CD14-positive monocyte (primary cell): ENCODE data around the gene ACRV1. TPM values are rescaled to one million over a fixed set of nuclear protein-coding genes. Genes with fewer than 3 reads are reported as not detected.

Experiments
- DNase-seq, 3 donors: peaks; one replicate each; pipeline ENCODE4 v3.0.0-alpha.2; 2011 to 2022
- H2AFZ ChIP-seq: 2 replicates; pipeline ENCODE4 v1.6.0; 2012; ENCODE audit warnings: mild to moderate bottlenecking, low read depth, low read length, inconsistent platforms; ENCODE audit not compliant: insufficient read depth, poor library complexity, severe bottlenecking
- H3K27ac ChIP-seq, 2 donors: 1 replicate in 1 of 2; 2 replicates in 1 of 2; pipeline ENCODE4 v1.5.1; 2012 to 2013; ENCODE audit warnings: low read length in 2 of 2, control low read depth in 1 of 2, inconsistent platforms in 1 of 2, low read depth in 1 of 2, mild to moderate bottlenecking in 1 of 2
- H3K27me3 ChIP-seq, 2 donors: one replicate each; pipeline versions ENCODE4 v1.6.0 to v1.6.1; 2011 to 2013; ENCODE audit warnings: low read length in 2 of 2; ENCODE audit not compliant: control insufficient read depth in 2 of 2, insufficient read depth in 2 of 2
- H3K36me3 ChIP-seq, 2 donors: replicated peaks in 1 of 2; 1 replicate in 1 of 2; 2 replicates in 1 of 2; pipeline versions ENCODE4 v1.5.1 to v1.6.1; 2012 to 2013; ENCODE audit warnings: low read length in 2 of 2, control low read depth in 1 of 2, inconsistent platforms in 1 of 2, mild to moderate bottlenecking in 1 of 2; ENCODE audit not compliant: insufficient read depth in 2 of 2, control insufficient read depth in 1 of 2
- H3K4me1 ChIP-seq, 2 donors: 1 replicate in 1 of 2; 2 replicates in 1 of 2; pipeline versions ENCODE4 v1.5.1 to v1.6.1; 2012 to 2013; ENCODE audit warnings: low read length in 2 of 2, control low read depth in 1 of 2, inconsistent platforms in 1 of 2, mild to moderate bottlenecking in 1 of 2, moderate library complexity in 1 of 2; ENCODE audit not compliant: insufficient read depth in 2 of 2, control insufficient read depth in 1 of 2
- H3K4me2 ChIP-seq: replicated peaks from 2 replicates; pipeline ENCODE3; 2012; ENCODE audit warnings: low read length, moderate library complexity, mild to moderate bottlenecking; ENCODE audit not compliant: poor library complexity, severe bottlenecking; ENCODE audit errors: extremely low read depth
- H3K4me3 ChIP-seq, 3 experiments: fragments of 200-600 bp in 1 of 3; sonication (generic) in 1 of 3; replicated peaks in 1 of 3; 1 replicate in 2 of 3; 2 replicates in 1 of 3; pipeline ENCODE4 v1.5.1; 2011 to 2013; ENCODE audit warnings: low read length in 3 of 3, mild to moderate bottlenecking in 3 of 3, control low read depth in 2 of 3, low read depth in 2 of 3, inconsistent platforms in 1 of 3, moderate library complexity in 1 of 3
- H3K79me2 ChIP-seq: 2 replicates; pipeline ENCODE4 v1.6.0; 2012; ENCODE audit warnings: mild to moderate bottlenecking, control low read depth, inconsistent platforms, low read length, moderate library complexity; ENCODE audit not compliant: insufficient read depth
- H3K9ac ChIP-seq: 2 replicates; pipeline ENCODE4 v1.6.0; 2017; ENCODE audit warnings: low read length, mild to moderate bottlenecking; ENCODE audit not compliant: insufficient read depth, poor library complexity, severe bottlenecking
- H3K9me3 ChIP-seq, 2 donors: replicated peaks in 1 of 2; 1 replicate in 1 of 2; 2 replicates in 1 of 2; pipeline versions ENCODE4 v1.5.1 to v1.6.1; 2012 to 2013; ENCODE audit warnings: low read length in 2 of 2, control low read depth in 1 of 2; ENCODE audit not compliant: control insufficient read depth in 1 of 2, insufficient read depth in 1 of 2
- H4K20me1 ChIP-seq: 2 replicates; pipeline ENCODE4 v1.6.0; 2012; ENCODE audit warnings: mild to moderate bottlenecking, low read length, control low read depth, moderate library complexity; ENCODE audit not compliant: insufficient read depth
- H3K27ac Mint-ChIP-seq, 7 donors: one replicate each; pipeline ENCODE4 v1.8.0; 2020; ENCODE audit warnings: mild to moderate bottlenecking in 7 of 7, mixed read lengths in 7 of 7, moderate library complexity in 6 of 7, inconsistent platforms in 2 of 7
- H3K27me3 Mint-ChIP-seq, 3 donors: one replicate each; pipeline ENCODE4 v1.8.0; 2021 to 2022; ENCODE audit warnings: low read depth in 3 of 3, mild to moderate bottlenecking in 3 of 3, mixed read lengths in 3 of 3, moderate library complexity in 3 of 3, inconsistent platforms in 1 of 3
- H3K36me3 Mint-ChIP-seq, 2 donors: one replicate each; pipeline ENCODE4 v1.8.0; 2020; ENCODE audit warnings: mixed read lengths in 2 of 2, inconsistent platforms in 1 of 2, mild to moderate bottlenecking in 1 of 2
- H3K4me1 Mint-ChIP-seq: one replicate; pipeline ENCODE4 v1.8.0; 2020; ENCODE audit warnings: mild to moderate bottlenecking, mixed read lengths
- H3K4me3 Mint-ChIP-seq, 2 donors: one replicate each; pipeline ENCODE4 v1.8.0; 2020; ENCODE audit warnings: mild to moderate bottlenecking in 2 of 2, mixed read lengths in 2 of 2, moderate library complexity in 1 of 2
- H3K9me3 Mint-ChIP-seq, 7 donors: one replicate each; pipeline ENCODE4 v1.8.0; 2020 to 2022; ENCODE audit warnings: mixed read lengths in 7 of 7, mild to moderate bottlenecking in 6 of 7, moderate library complexity in 6 of 7, inconsistent platforms in 2 of 7
- CTCF ChIP-seq: fragments of 200-600 bp; IDR thresholded peaks from one replicate; pipeline ENCODE4 v1.8.0; 2022; ENCODE audit warnings: antibody characterized with exemption, mild to moderate bottlenecking
- WGBS: methylation state at CpG from one replicate; pipeline ENCODE4 v1.1.5; 2013; ENCODE audit warnings: missing lambda C conversion rate; ENCODE audit not compliant: insufficient coverage; 5-methylcytosine and 5-hydroxymethylcytosine counted together
- intact Hi-C, 2 donors: fragments of 100-400 bp; cut with micrococcal nuclease; formaldehyde crosslinking; loops; one replicate each; pipeline versions ENCODE4 v1.15.0 to v1.15.1; 2023
- polyA plus RNA-seq, 3 donors: library from polyadenylated mRNA; depleted of rRNA in 1 of 3; unstranded in 2 of 3; stranded (reverse) in 1 of 3; fragments of 300-500 nt in 2 of 3; fragments of >200 nt in 1 of 3; fragmentation: Illumina TruSeq in 2 of 3; gene quantifications; 1 replicate in 2 of 3; 2 replicates in 1 of 3; pipeline ENCODE4 v1.2.3, GENCODE V29; 2012 to 2021

The ACRV1 gene
- polyA plus RNA-seq, 3 donors, result not detected

- H3K4me3 ChIP-seq, result no peak overlapping the region
- Mint-ChIP-seq H3K4me3 (no peak overlapping the region), H3K36me3 (peaks cover 0 to 4% of the 10 kb centered on the region in 2 donors), H3K4me1 (no peaks in the 10 kb centered on the region), H3K27ac (no peak overlapping the region), H3K9me3 (peaks cover 0 to 3% (median 0%) of the 10 kb centered on the region in 7 donors), H3K27me3 (peaks cover 0 to 3% (median 0%) of the 10 kb centered on the region in 3 donors)
- H3K27ac ChIP-seq, result no peak overlapping the region
- no peak overlapping the region for H2AFZ ChIP-seq
- intact Hi-C loops, result no loop called here
- no peaks in the 10 kb centered on the region for H3K79me2 ChIP-seq
- H3K4me1 ChIP-seq, result no peaks in the 10 kb centered on the region
- no peak for DNase-seq
- no peaks in the 10 kb centered on the region for H3K36me3 ChIP-seq
- TF ChIP-seq CTCF, result no peak
- no peaks in the 10 kb centered on the region for H3K27me3 ChIP-seq
- WGBS, result 91% methylated on average over 3 of the region's 3 CpGs
- H3K9ac ChIP-seq, result no peak overlapping the region
- no peaks in the 10 kb centered on the region for H3K9me3 ChIP-seq
- H4K20me1 ChIP-seq, result no peaks in the 10 kb centered on the region
- H3K4me2 ChIP-seq, result no peak overlapping the region
These were observed 8.0 kb upstream of the ACRV1 start for GRCh38 chr11:125688632-125689031.

GRCh38 chr11:125688066-125688465, 7.4 kb upstream of the ACRV1 start:
- Histone ChIP-seq H4K20me1 (no peaks in the 10 kb centered on the region), H3K4me1 (no peaks in the 10 kb centered on the region), H2AFZ (no peak overlapping the region), H3K9ac (no peak overlapping the region), H3K79me2 (no peaks in the 10 kb centered on the region), H3K4me3 (no peak overlapping the region), H3K4me2 (no peak overlapping the region), H3K27me3 (no peaks in the 10 kb centered on the region), H3K27ac (no peak overlapping the region), H3K36me3 (no peaks in the 10 kb centered on the region), H3K9me3 (no peaks in the 10 kb centered on the region)
- Mint-ChIP-seq H3K27ac (no peak overlapping the region), H3K9me3 (peaks cover 0 to 3% (median 0%) of the 10 kb centered on the region in 7 donors), H3K4me1 (no peaks in the 10 kb centered on the region), H3K36me3 (peaks cover 0 to 4% of the 10 kb centered on the region in 2 donors), H3K27me3 (peaks cover 0 to 3% (median 0%) of the 10 kb centered on the region in 3 donors), H3K4me3 (no peak overlapping the region)
- TF ChIP-seq CTCF, result no peak
- intact Hi-C loops, result no loop called here
- WGBS, result 97% methylated on average over 9 of the region's 11 CpGs
- DNase-seq, result no peak
